Measurements from ENCODE around the gene C1GALT1.
A peak's percentile ranks its signal among the peaks of the same experiment; 100 is the strongest.
"Not testable (repeated sequence)": the region's sequence is repeated elsewhere in the genome, so short reads cannot be mapped to it uniquely, and the experiment has no call there.

C1GALT1 gene

DNA sequence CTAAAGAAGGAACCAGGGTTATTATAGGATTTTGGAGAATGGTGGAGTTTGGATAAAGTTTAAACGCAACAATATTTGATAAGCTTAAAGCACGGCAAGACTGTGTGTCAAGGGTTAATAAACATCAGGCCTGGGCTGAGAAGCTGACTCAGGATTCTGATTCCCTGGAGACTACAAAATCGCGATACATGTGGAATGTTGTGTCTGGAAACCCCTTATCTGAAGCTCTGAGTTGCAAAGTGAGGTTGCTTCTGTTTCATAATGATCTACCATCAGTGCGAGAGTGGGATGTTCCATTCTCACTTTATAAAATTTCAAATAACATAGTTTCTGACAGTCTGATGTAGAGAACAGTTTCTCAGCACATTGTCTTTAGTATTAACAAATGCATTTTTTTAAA lies 7.8 kb downstream of the C1GALT1 start:
- DNase-seq (ENCODE audit: low read depth): peak; percentile 18
- H3K4me3 ChIP-seq (ENCODE audit: low read depth, low read length): no peak overlapping the region
- no peak for TF ChIP-seq POLR2A (IDR thresholded peaks at IDR 0.05; ENCODE audit: extremely low read depth, insufficient read length)
- TF ChIP-seq, protein P1, sequence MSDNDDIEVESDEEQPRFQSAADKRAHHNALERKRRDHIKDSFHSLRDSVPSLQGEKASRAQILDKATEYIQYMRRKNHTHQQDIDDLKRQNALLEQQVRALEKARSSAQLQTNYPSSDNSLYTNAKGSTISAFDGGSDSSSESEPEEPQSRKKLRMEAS (IDR thresholded peaks at IDR 0.05; ENCODE audit: low read depth, low read length): no peak
- TF ChIP-seq, protein P2, sequence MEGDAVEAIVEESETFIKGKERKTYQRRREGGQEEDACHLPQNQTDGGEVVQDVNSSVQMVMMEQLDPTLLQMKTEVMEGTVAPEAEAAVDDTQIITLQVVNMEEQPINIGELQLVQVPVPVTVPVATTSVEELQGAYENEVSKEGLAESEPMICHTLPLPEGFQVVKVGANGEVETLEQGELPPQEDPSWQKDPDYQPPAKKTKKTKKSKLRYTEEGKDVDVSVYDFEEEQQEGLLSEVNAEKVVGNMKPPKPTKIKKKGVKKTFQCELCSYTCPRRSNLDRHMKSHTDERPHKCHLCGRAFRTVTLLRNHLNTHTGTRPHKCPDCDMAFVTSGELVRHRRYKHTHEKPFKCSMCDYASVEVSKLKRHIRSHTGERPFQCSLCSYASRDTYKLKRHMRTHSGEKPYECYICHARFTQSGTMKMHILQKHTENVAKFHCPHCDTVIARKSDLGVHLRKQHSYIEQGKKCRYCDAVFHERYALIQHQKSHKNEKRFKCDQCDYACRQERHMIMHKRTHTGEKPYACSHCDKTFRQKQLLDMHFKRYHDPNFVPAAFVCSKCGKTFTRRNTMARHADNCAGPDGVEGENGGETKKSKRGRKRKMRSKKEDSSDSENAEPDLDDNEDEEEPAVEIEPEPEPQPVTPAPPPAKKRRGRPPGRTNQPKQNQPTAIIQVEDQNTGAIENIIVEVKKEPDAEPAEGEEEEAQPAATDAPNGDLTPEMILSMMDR (IDR thresholded peaks at IDR 0.05; ENCODE audit: low read depth, low read length): no peak
- no peak for TF ChIP-seq MYC (IDR thresholded peaks at IDR 0.05; ENCODE audit: low read depth, low read length)

DNA sequence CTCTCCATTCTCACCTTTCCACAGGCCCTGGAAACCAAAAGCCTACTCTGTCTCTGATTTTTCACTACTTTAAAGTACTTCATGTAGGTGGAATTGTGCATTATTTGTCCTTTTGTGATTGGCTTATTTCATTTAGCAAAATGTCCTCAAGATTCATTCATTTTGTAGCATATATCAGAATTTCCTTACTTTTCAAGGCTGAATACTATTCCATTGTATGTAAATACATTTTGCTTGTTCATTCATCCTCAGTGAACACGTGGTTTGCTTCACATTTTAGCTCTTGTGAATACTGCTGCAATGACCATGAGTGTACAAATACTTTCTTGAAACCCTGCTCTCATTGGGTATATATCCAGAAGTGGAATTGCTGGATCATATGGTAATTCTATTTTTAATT lies 8.8 kb downstream of the C1GALT1 start:
- TF ChIP-seq, protein P2 (IDR thresholded peaks at IDR 0.05; ENCODE audit: low read depth, low read length): no peak
- TF ChIP-seq, protein P1 (IDR thresholded peaks at IDR 0.05; ENCODE audit: low read depth, low read length): no peak
- TF ChIP-seq POLR2A (IDR thresholded peaks at IDR 0.05; ENCODE audit: extremely low read depth, insufficient read length) (no peak), MYC (IDR thresholded peaks at IDR 0.05; ENCODE audit: low read depth, low read length) (no peak)
- H3K4me3 ChIP-seq (ENCODE audit: low read depth, low read length): no peak overlapping the region
- no peak for DNase-seq (ENCODE audit: low read depth)

DNA sequence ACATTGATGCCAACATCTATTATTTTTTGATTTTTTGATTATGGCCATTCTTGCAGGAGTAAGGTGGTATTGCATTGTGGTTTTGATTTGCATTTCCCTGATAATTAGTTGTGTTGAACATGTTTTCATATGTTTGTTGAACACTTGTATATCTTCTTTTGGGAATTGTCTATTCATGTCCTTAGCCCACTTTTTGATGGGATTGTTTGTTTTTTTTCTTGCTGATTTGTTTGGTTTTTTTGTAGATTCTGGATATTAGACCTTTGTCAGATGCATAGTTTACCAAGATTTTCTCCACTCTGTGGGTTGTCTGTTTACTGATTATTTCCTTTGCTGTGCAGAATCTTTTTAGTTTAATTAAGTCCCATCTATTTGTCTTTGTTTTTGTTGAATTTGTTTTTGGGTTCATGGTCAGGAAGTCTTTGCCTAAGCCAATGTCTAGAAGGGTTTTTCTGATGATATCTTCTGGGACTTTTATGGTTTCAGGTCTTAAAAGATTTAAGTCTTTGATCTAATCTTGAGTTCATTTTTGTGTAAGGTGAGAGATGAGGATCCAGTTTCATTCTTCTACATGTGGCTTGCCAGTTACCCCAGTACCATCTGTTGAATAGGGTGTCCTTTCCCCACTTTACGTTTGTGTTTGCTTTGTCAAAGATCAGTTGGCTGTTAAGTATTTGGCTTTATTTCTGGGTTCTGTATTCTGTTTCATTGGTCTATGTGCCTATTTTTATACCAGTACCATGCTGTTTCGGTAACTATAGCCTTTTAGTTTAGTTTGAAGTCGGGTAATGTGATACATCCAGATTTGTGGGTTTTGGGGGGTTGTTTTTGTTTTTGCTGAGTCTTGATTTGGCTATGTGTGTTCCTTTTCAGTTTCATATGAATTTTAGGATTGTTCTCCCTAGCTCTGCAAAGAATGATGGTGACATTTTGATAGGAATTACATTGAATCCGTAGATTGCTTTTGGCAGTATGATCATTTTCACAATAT lies 10.7 kb downstream of the C1GALT1 start:
- DNase-seq (ENCODE audit: low read depth); H3K4me3 ChIP-seq (ENCODE audit: low read depth, low read length): not testable (repeated sequence)

DNA sequence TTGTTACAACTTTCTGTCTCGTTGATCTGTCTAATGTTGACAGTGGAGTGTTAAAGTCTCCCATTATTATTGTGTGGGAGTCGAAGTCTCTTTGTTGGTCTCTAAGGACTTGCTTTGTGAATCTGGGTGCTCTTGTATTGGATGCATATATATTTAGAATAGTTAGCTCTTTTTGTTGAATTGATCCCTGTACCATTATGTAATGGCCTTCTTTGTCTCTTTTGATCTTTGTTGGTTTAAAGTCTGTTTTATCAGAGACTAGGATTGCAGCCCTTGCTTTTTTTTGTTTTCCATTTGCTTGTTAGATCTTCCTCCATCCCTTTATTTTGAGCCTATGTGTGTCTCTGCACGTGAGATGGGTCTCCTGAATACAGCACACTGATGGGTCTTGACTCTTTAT lies 17.2 kb downstream of the C1GALT1 start:
- not testable (repeated sequence) for DNase-seq (ENCODE audit: low read depth); H3K4me3 ChIP-seq (ENCODE audit: low read depth, low read length)

DNA sequence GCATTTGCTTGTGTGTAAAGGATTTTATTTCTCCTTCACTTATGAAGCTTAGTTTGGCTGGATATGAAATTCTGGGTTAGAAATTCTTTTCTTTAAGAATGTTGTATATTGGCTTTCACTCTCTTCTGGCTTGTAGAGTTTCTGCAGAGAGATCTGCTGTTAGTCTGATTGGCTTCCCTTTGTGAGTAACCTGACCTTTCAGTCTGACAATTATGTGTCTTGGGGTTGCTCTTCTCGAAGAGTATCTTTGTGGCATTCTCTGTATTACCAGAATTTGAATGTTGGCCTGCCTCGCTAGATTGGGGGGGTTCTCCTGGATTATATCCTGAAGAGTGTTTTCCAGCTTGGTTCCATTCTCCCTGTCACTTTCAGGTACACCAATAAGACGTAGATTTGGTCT lies 17.9 kb downstream of the C1GALT1 start:
- not testable (repeated sequence) for H3K4me3 ChIP-seq (ENCODE audit: low read depth, low read length); DNase-seq (ENCODE audit: low read depth)

DNA sequence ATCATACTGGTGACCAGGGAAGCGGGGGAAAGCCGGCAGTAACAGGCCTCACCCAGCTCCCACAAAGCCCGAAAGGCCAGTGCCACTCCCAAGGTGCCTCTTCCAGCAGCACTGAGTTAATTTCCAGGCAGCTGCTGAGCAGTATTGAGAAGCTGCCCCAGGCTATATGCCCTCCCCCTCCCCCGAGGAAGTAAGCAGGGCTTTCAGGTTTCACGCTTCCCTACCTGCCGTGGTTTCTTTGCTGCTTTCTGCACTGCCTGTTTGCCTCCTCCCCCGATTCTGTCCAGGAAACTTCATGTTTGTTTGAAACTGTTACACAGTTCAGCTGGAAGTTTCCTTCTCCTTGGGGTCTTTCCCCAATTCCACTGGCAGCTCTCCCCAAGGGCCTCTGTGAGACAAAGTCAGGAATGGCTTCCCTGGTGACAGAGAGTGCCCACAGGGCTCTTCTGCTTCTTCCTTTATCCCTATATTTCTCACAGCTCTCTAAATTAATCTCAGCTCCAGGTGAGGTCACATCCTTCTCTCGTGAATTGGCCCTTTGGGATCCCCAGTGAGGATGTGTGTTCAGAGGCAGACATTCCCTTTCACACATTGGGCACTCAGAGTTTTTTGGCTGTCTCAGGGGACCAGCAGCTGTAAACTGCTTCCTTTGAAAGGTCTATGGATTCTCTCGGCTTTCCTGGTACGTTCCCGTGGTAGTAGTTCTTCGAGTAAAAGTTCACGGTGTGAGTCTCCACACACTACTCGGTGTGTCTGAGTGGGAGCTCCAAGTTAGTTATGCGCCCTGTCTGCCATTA lies 19.4 kb downstream of the C1GALT1 start:
- no peak overlapping the region for H3K4me3 ChIP-seq (ENCODE audit: low read depth, low read length)
- TF ChIP-seq POLR2A (IDR thresholded peaks at IDR 0.05; ENCODE audit: extremely low read depth, insufficient read length): no peak
- TF ChIP-seq, protein P1 (IDR thresholded peaks at IDR 0.05; ENCODE audit: low read depth, low read length): no peak
- TF ChIP-seq, protein P2 (IDR thresholded peaks at IDR 0.05; ENCODE audit: low read depth, low read length): no peak
- TF ChIP-seq MYC (IDR thresholded peaks at IDR 0.05; ENCODE audit: low read depth, low read length): no peak
- DNase-seq (ENCODE audit: low read depth): peak; percentile 22

DNA sequence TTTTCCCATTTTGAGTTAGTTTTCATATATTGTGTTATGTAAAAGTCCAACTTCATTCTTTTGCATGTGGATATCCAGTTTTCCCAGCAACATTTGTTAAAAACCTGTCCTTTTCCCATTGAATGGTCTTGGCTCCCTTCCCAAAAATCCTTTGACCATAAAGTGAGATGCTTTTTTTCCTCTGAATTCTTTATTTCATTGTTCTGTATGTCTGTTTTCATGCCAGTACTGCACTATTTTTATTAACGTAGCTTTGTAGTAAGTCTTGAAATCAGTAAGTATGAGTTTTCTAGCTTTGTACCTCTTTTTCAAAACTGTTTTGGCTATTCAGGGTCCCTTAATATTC lies 20.0 kb downstream of the C1GALT1 start:
- TF ChIP-seq, protein P1 (IDR thresholded peaks at IDR 0.05; ENCODE audit: low read depth, low read length): no peak
- TF ChIP-seq MYC (IDR thresholded peaks at IDR 0.05; ENCODE audit: low read depth, low read length) (no peak), POLR2A (IDR thresholded peaks at IDR 0.05; ENCODE audit: extremely low read depth, insufficient read length) (no peak)
- TF ChIP-seq, protein P2 (IDR thresholded peaks at IDR 0.05; ENCODE audit: low read depth, low read length): no peak
- no peak for DNase-seq (ENCODE audit: low read depth)
- H3K4me3 ChIP-seq (ENCODE audit: low read depth, low read length): no peak overlapping the region

All from NB4 (cell line).